Astrocyte (in vitro differentiated cells and primary cell): ENCODE data around the gene ASPG.

ENCODE experiments used
- CTCF ChIP-seq: IDR thresholded peaks from 2 replicates; pipeline ENCODE4 v1.5.1; 2011; ENCODE audit warnings: low read depth, mild to moderate bottlenecking, inconsistent platforms, low read length, moderate library complexity; ENCODE audit not compliant: insufficient read depth
- EZH2 ChIP-seq: IDR thresholded peaks from 2 replicates; pipeline ENCODE4 v1.6.1; 2012; ENCODE audit warnings: mild to moderate bottlenecking, low read length, inconsistent platforms; ENCODE audit not compliant: insufficient read depth

GRCh38 chr14:104126753-104127152, 41.3 kb downstream of the ASPG start:
- TF ChIP-seq CTCF (no peak), EZH2 (no peak)
